Right lung (tissue), 5 donors: ENCODE data around the gene DLX5. TPM values are rescaled to one million over a fixed set of nuclear protein-coding genes. Genes with fewer than 3 reads are reported as not detected.

ENCODE experiments used
- DNase-seq, 2 donors: peaks; one replicate each; pipeline ENCODE4 v3.0.0-alpha.2; 2013
- polyA plus RNA-seq, 5 donors: library from polyadenylated mRNA; unstranded; fragments of 120-200 nt; gene quantifications; one replicate each; pipeline versions ENCODE4 v1.2.1 to v1.2.3, GENCODE V29; 2013; ENCODE audit warnings: inconsistent platforms in 1 of 5, low replicate concordance in 1 of 5; ENCODE audit not compliant: insufficient read length in 5 of 5, insufficient read depth in 1 of 5

Gene DLX5
- polyA plus RNA-seq, 5 donors = 10.0 to 17.9 (median 13.0) TPM

- no peak for DNase-seq
Measured at GRCh38 chr7:97006816-97007582, 17.6 kb downstream of the DLX5 start.

GRCh38 chr7:97006055-97006815, 18.4 kb downstream of the DLX5 start:
- DNase-seq = no peak

GRCh38 chr7:97005183-97006054, 19.2 kb downstream of the DLX5 start, which contains the start of gene DLX6:
TSS of gene DLX6 (plus strand) at chr7:97005553. CDS start at chr7:97005978, 425 bp downstream.
- no peak for DNase-seq

- no peak for DNase-seq
Measured at GRCh38 chr7:97004247-97005182, 20.1 kb downstream of the DLX5 start.

- no peak for DNase-seq
Measured at GRCh38 chr7:97003262-97004246, 21.1 kb downstream of the DLX5 start.

GRCh38 chr7:97002555-97003261, 21.9 kb downstream of the DLX5 start:
- no peak for DNase-seq

- no peak for DNase-seq
Measured at GRCh38 chr7:97001656-97002554, 22.7 kb downstream of the DLX5 start.

- no peak for DNase-seq
Measured at GRCh38 chr7:97001221-97001620, 23.4 kb downstream of the DLX5 start.

- no peak for DNase-seq
Measured at GRCh38 chr7:96998744-96999143, 25.9 kb downstream of the DLX5 start.

- DNase-seq = no peak
Measured at GRCh38 chr7:96998333-96998732, 26.3 kb downstream of the DLX5 start.

GRCh38 chr7:96997512-96998032, 27.1 kb downstream of the DLX5 start:
- no peak for DNase-seq

- no peak for DNase-seq
Measured at GRCh38 chr7:96996958-96997511, 27.6 kb downstream of the DLX5 start.

GRCh38 chr7:96996111-96996957, 28.3 kb downstream of the DLX5 start:
- DNase-seq = no peak

GRCh38 chr7:96995406-96996110, 29.1 kb downstream of the DLX5 start:
- no peak for DNase-seq

- no peak for DNase-seq
Measured at GRCh38 chr7:96993980-96994379, 30.7 kb downstream of the DLX5 start.
